IMR-90 (cell line): ENCODE data around the gene KCNQ5. TPM values are rescaled to one million over a fixed set of nuclear protein-coding genes. Genes with fewer than 3 reads are reported as not detected.

Source experiments
- ATAC-seq: fragments of 200-7000 bp; cut with Tn5 transposase; 2 replicates; pipeline ENCODE4 v1.9.1; 2020; ENCODE audit warnings: low read depth, mild to moderate bottlenecking, moderate library complexity
- BruUV-seq: library from RNA; stranded (reverse); fragments of 400-500 nt; replicated peaks from 2 replicates; lab custom pipeline; 2021; lab: Mats Ljungman, UMichigan
- CTCF ChIA-PET: fragments of 300-600 bp; formaldehyde crosslinking; extraction: SDS; loops from one replicate; lab custom pipeline; 2021; ENCODE audit warnings: antibody characterized with exemption; lab: Yijun Ruan, JAX
- POLR2A ChIA-PET: fragments of 300-600 bp; sonication (Branson Sonifier 250); formaldehyde crosslinking; loops from one replicate; lab custom pipeline; 2022; ENCODE audit warnings: antibody characterized with exemption; ENCODE audit not compliant: unreplicated experiment; lab: Charles Lee
- DNase-seq: peaks from one replicate; pipeline ENCODE4 v3.0.0; 2013
- H2AFZ ChIP-seq: replicated peaks from 2 replicates; pipeline ENCODE3; 2013; ENCODE audit warnings: low read length, mild to moderate bottlenecking; ENCODE audit not compliant: poor library complexity
- H2AK5ac ChIP-seq: 2 replicates; pipeline ENCODE4 v1.6.1; 2013; ENCODE audit warnings: low read depth, low read length, inconsistent platforms
- H2AK9ac ChIP-seq: replicated peaks from 2 replicates; pipeline ENCODE3; 2013; ENCODE audit warnings: mild to moderate bottlenecking, low read depth, low read length, moderate library complexity; ENCODE audit not compliant: poor library complexity
- H2BK120ac ChIP-seq: 2 replicates; pipeline ENCODE4 v1.6.1; 2013; ENCODE audit warnings: low read depth, low read length, inconsistent platforms
- H2BK15ac ChIP-seq: 3 replicates; pipeline ENCODE4 v1.6.1; 2013; ENCODE audit warnings: low read depth, low read length, inconsistent platforms
- H2BK20ac ChIP-seq: 2 replicates; pipeline ENCODE4 v1.6.1; 2013; ENCODE audit warnings: low read depth, mild to moderate bottlenecking, inconsistent platforms, low read length, moderate library complexity
- H2BK5ac ChIP-seq: 2 replicates; pipeline ENCODE4 v1.6.1; 2013; ENCODE audit warnings: mild to moderate bottlenecking, low read depth, low read length, inconsistent platforms; ENCODE audit not compliant: poor library complexity, severe bottlenecking
- H3K14ac ChIP-seq: replicated peaks from 2 replicates; pipeline ENCODE4 v1.6.1; 2013; ENCODE audit warnings: low read depth, low read length, inconsistent platforms
- H3K18ac ChIP-seq: 2 replicates; pipeline ENCODE4 v1.6.1; 2013; ENCODE audit warnings: low read depth, low read length, control low read depth
- H3K23ac ChIP-seq: 2 replicates; pipeline ENCODE4 v1.6.1; 2013; ENCODE audit warnings: low read depth, low read length, inconsistent platforms
- H3K27ac ChIP-seq: 2 replicates; pipeline ENCODE4 v1.5.1; 2013; ENCODE audit warnings: mild to moderate bottlenecking, control low read depth, low read length; ENCODE audit not compliant: insufficient read depth
- H3K27me3 ChIP-seq: 2 replicates; pipeline ENCODE4 v1.6.1; 2013; ENCODE audit warnings: low read length; ENCODE audit not compliant: control insufficient read depth, insufficient read depth
- H3K36me3 ChIP-seq: 2 replicates; pipeline ENCODE4 v1.6.1; 2013; ENCODE audit warnings: low read length, mixed read lengths; ENCODE audit not compliant: control insufficient read depth, insufficient read depth
- H3K4ac ChIP-seq: 2 replicates; pipeline ENCODE4 v1.6.1; 2013; ENCODE audit warnings: low read depth, low read length, inconsistent platforms
- H3K4me1 ChIP-seq: 2 replicates; pipeline ENCODE4 v1.6.1; 2013; ENCODE audit warnings: low read length, mixed read lengths; ENCODE audit not compliant: control insufficient read depth, insufficient read depth
- H3K4me2 ChIP-seq: 2 replicates; pipeline ENCODE4 v1.6.1; 2013; ENCODE audit warnings: low read depth, mild to moderate bottlenecking, control low read depth, low read length, moderate library complexity
- H3K4me3 ChIP-seq: 2 replicates; pipeline ENCODE4 v1.5.1; 2013; ENCODE audit warnings: low read depth, mild to moderate bottlenecking, control low read depth, low read length, moderate library complexity; ENCODE audit not compliant: insufficient read depth
- H3K56ac ChIP-seq: 2 replicates; pipeline ENCODE4 v1.6.1; 2013; ENCODE audit warnings: low read length, inconsistent platforms; ENCODE audit not compliant: insufficient read depth; ENCODE audit errors: extremely low read depth
- H3K79me1 ChIP-seq, 2 experiments: 2 replicates each; pipeline ENCODE4 v1.6.1; 2013; ENCODE audit warnings: low read length in 2 of 2, inconsistent platforms in 1 of 2, low read depth in 1 of 2
- H3K9ac ChIP-seq: 2 replicates; pipeline ENCODE4 v1.6.1; 2013; ENCODE audit warnings: low read depth, low read length, control low read depth
- H3K9me1 ChIP-seq: 2 replicates; pipeline ENCODE4 v1.6.1; 2013; ENCODE audit warnings: low read length, inconsistent platforms; ENCODE audit not compliant: insufficient read depth
- H3K9me3 ChIP-seq: 2 replicates; pipeline ENCODE4 v1.6.1; 2013; ENCODE audit warnings: low read length; ENCODE audit not compliant: control insufficient read depth, insufficient read depth
- H4K20me1 ChIP-seq: 2 replicates; pipeline ENCODE4 v1.6.1; 2013; ENCODE audit warnings: low read length, inconsistent platforms; ENCODE audit not compliant: insufficient read depth
- H4K5ac ChIP-seq: 2 replicates; pipeline ENCODE4 v1.6.1; 2013; ENCODE audit warnings: mild to moderate bottlenecking, low read depth, low read length, control low read depth
- H4K8ac ChIP-seq, 2 experiments: 2 replicates each; pipeline ENCODE4 v1.6.1; 2013; ENCODE audit warnings: low read depth in 2 of 2, low read length in 2 of 2, control low read depth in 1 of 2, inconsistent platforms in 1 of 2
- H4K91ac ChIP-seq: 2 replicates; pipeline ENCODE4 v1.6.1; 2013; ENCODE audit warnings: low read depth, low read length, inconsistent platforms; ENCODE audit not compliant: insufficient read depth
- BHLHE40 ChIP-seq: fragments of 150-350 bp; IDR thresholded peaks from 2 replicates; pipeline ENCODE4 v1.6.1; 2016; ENCODE audit warnings: mild to moderate bottlenecking, low read depth, low read length
- CEBPB ChIP-seq: IDR thresholded peaks from 2 replicates; pipeline ENCODE4 v1.6.1; 2012; ENCODE audit warnings: low read depth, low read length, improper control_type of control experiment
- CHD1 ChIP-seq: IDR thresholded peaks from 2 replicates; pipeline ENCODE4 v1.6.1; 2012; ENCODE audit warnings: low read depth, low read length, improper control_type of control experiment
- FOS ChIP-seq: fragments of 150-350 bp; IDR thresholded peaks from 2 replicates; pipeline ENCODE4 v1.6.1; 2016; ENCODE audit warnings: low read depth, low read length
- MAFK ChIP-seq: IDR thresholded peaks from 2 replicates; pipeline ENCODE4 v1.6.1; 2012; ENCODE audit warnings: low read depth, low read length, improper control_type of control experiment
- MXI1 ChIP-seq: IDR thresholded peaks from 2 replicates; pipeline ENCODE4 v1.6.1; 2012; ENCODE audit warnings: low read depth, mild to moderate bottlenecking, low read length, moderate library complexity, borderline replicate concordance
- NFE2L2 ChIP-seq: fragments of 150-350 bp; IDR thresholded peaks from 2 replicates; pipeline ENCODE4 v1.6.1; 2016; ENCODE audit warnings: low read depth, mild to moderate bottlenecking, low read length
- RAD21 ChIP-seq: IDR thresholded peaks from 2 replicates; pipeline ENCODE4 v1.6.1; 2012; ENCODE audit warnings: low read length, improper control_type of control experiment
- RCOR1 ChIP-seq: IDR thresholded peaks from 2 replicates; pipeline ENCODE4 v1.6.1; 2012; ENCODE audit warnings: mild to moderate bottlenecking, low read length, improper control_type of control experiment; ENCODE audit not compliant: insufficient replicate concordance
- RFX5 ChIP-seq: IDR thresholded peaks from 2 replicates; pipeline ENCODE4 v1.8.0; 2012; ENCODE audit warnings: low read depth, mild to moderate bottlenecking, low read length, moderate library complexity
- WGBS, 2 experiments: methylation state at CpG; one replicate each; pipeline versions ENCODE4 v1.1.5 to v1.1.7; 2013; ENCODE audit warnings: missing lambda C conversion rate in 2 of 2; ENCODE audit not compliant: insufficient read length in 1 of 2; ENCODE audit errors: extremely low coverage in 2 of 2; 5-methylcytosine and 5-hydroxymethylcytosine counted together
- dilution Hi-C: fragments of 300-500 bp; cut with HindIII; formaldehyde crosslinking; loops from one replicate; pipeline ENCODE4 v1.14.3; 2018; ENCODE audit warnings: low sequenced_read_pairs; ENCODE audit not compliant: unreplicated experiment
- in situ Hi-C: fragments of 300-500 bp; cut with MboI; formaldehyde crosslinking; loops from 3 replicates; pipeline ENCODE4 v1.14.3; 2019; ENCODE audit warnings: low sequenced_read_pairs, inconsistent platforms, mixed read lengths
- intact Hi-C: fragments of 100-400 bp; cut with micrococcal nuclease; formaldehyde crosslinking; loops from 2 replicates; pipeline ENCODE4 v1.10.0; 2022
- polyA plus RNA-seq, 3 experiments: library from polyadenylated mRNA; depleted of rRNA; stranded (reverse); fragments of >200 nt; gene quantifications; 2 replicates each; pipeline ENCODE4 v1.2.3, GENCODE V29; 2012; ENCODE audit warnings: low replicate concordance in 1 of 3
- total RNA-seq: library from RNA; depleted of rRNA; stranded (reverse); fragments of >200 nt; gene quantifications from 2 replicates; pipeline ENCODE4 v1.2.3, GENCODE V29; 2012
- TF ChIP-seq, protein P1 (sequence below): conservative IDR thresholded peaks from 2 replicates; pipeline ENCODE4 v1.5.1; 2012; ENCODE audit warnings: mild to moderate bottlenecking, low read depth, low read length, improper control_type of control experiment
- TF ChIP-seq, protein P2 (sequence below): fragments of 150-350 bp; IDR thresholded peaks from 2 replicates; pipeline ENCODE4 v1.6.1; 2017; ENCODE audit warnings: mild to moderate bottlenecking, antibody characterized with exemption, low read length, low read depth

The KCNQ5 gene
- total and polyA plus RNA-seq, 2 of the 4 experiments (the other 2 are of a cell fraction), result 0.75 to 1.3 TPM

DNA sequence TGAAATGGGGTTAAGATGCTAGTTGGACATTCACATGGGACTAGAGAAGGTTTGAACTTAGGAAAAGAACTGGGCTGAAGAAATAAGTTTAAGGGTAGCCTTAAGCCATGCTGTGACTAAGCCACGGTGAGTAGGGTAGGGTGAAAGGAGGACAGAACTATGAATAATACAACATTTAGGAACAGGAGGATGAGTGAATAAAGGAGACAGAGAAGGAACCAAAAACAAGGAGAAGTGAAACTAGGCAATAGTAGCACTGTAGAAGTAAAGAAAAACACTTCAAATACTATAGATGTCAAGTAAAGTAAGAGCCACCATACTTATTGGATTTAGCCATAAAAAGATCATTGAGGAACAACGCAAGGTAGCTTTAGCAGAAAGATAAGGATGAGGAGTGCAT, 111.2 kb downstream of the KCNQ5 start:
- H3K4me3 ChIP-seq, result no peak overlapping the region
- H3K27ac ChIP-seq, result no peak overlapping the region
- no peak overlapping the region for H3K9ac ChIP-seq
- H3K4ac ChIP-seq, result no peak overlapping the region
- H2BK15ac ChIP-seq, result no peak overlapping the region
- H3K23ac ChIP-seq, result no peak overlapping the region
- no peak overlapping the region for H3K14ac ChIP-seq
- H3K36me3 ChIP-seq, result no peaks in the 10 kb centered on the region
- no peaks in the 10 kb centered on the region for H3K4me1 ChIP-seq
- DNase-seq, result no peak
- no peak for ATAC-seq
- no peak overlapping the region for H2AFZ ChIP-seq
- WGBS, 2 experiments, result no CpG with 5 or more reads among the region's 2 CpGs
- H3K27me3 ChIP-seq, result no peaks in the 10 kb centered on the region
- in situ Hi-C loops (no loop called here), dilution Hi-C loops (no loop called here), intact Hi-C loops (no loop called here)
- H3K9me3 ChIP-seq, result no peaks in the 10 kb centered on the region
- H2BK5ac ChIP-seq, result no peak overlapping the region
- no peak overlapping the region for H3K56ac ChIP-seq
- no peaks in the 10 kb centered on the region for H3K79me1 ChIP-seq
- H4K91ac ChIP-seq, result no peak overlapping the region
- H2BK120ac ChIP-seq, result no peak overlapping the region
- no TSS peak for BruUV-seq
- TF ChIP-seq, protein P1, sequence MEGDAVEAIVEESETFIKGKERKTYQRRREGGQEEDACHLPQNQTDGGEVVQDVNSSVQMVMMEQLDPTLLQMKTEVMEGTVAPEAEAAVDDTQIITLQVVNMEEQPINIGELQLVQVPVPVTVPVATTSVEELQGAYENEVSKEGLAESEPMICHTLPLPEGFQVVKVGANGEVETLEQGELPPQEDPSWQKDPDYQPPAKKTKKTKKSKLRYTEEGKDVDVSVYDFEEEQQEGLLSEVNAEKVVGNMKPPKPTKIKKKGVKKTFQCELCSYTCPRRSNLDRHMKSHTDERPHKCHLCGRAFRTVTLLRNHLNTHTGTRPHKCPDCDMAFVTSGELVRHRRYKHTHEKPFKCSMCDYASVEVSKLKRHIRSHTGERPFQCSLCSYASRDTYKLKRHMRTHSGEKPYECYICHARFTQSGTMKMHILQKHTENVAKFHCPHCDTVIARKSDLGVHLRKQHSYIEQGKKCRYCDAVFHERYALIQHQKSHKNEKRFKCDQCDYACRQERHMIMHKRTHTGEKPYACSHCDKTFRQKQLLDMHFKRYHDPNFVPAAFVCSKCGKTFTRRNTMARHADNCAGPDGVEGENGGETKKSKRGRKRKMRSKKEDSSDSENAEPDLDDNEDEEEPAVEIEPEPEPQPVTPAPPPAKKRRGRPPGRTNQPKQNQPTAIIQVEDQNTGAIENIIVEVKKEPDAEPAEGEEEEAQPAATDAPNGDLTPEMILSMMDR, result no peak
- TF ChIP-seq MAFK (no peak), CEBPB (no peak), NFE2L2 (no peak), BHLHE40 (no peak), MXI1 (no peak), FOS (no peak), RAD21 (no peak), RCOR1 (no peak), RFX5 (no peak), CHD1 (no peak)
- TF ChIP-seq, protein P2, sequence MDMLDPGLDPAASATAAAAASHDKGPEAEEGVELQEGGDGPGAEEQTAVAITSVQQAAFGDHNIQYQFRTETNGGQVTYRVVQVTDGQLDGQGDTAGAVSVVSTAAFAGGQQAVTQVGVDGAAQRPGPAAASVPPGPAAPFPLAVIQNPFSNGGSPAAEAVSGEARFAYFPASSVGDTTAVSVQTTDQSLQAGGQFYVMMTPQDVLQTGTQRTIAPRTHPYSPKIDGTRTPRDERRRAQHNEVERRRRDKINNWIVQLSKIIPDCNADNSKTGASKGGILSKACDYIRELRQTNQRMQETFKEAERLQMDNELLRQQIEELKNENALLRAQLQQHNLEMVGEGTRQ, result no peak
- H3K4me2 ChIP-seq, result no peak overlapping the region
- no peaks in the 10 kb centered on the region for H3K9me1 ChIP-seq
- no peak overlapping the region for H4K8ac ChIP-seq
- no peaks in the 10 kb centered on the region for H4K20me1 ChIP-seq
- no peak overlapping the region for H4K5ac ChIP-seq
- H2AK9ac ChIP-seq, result no peak overlapping the region
- no peak overlapping the region for H2BK20ac ChIP-seq
- no peak overlapping the region for H2AK5ac ChIP-seq
- CTCF ChIA-PET, result no interaction called here
- POLR2A ChIA-PET, result no interaction called here
- H3K18ac ChIP-seq, result no peak overlapping the region
